B cell (primary cell): Measurements from ENCODE around the gene ACE. TPM values are rescaled to one million over a fixed set of nuclear protein-coding genes. Genes with fewer than 3 reads are reported as not detected.

Experiments used
- ATAC-seq: fragments of 200-7000 bp; cut with Tn5 transposase; one replicate; pipeline ENCODE4 v1.10.0; 2021; ENCODE audit warnings: low read depth, mild to moderate bottlenecking, moderate number of reproducible peaks, moderate library complexity
- CTCF ChIA-PET: fragments of 350-600 bp; sonication (Branson Sonifier 250); formaldehyde crosslinking; loops from one replicate; lab custom pipeline; 2021; ENCODE audit warnings: antibody characterized with exemption, inconsistent platforms; lab: Charles Lee
- POLR2A ChIA-PET: fragments of 350-600 bp; sonication (Branson Sonifier 250); formaldehyde crosslinking; loops from one replicate; lab custom pipeline; 2021; ENCODE audit warnings: antibody characterized with exemption; lab: Charles Lee
- DNase-seq: peaks from one replicate; pipeline ENCODE4 v3.0.0; 2013
- H2AFZ ChIP-seq: 2 replicates; pipeline ENCODE4 v1.6.1; 2012; ENCODE audit warnings: mild to moderate bottlenecking, low read depth, low read length; ENCODE audit not compliant: insufficient read depth, poor library complexity, severe bottlenecking
- H3K27ac ChIP-seq, 2 donors: 1 replicate in 1 of 2; 2 replicates in 1 of 2; pipeline ENCODE4 v1.5.1; 2012 to 2013; ENCODE audit warnings: low read length in 2 of 2, mild to moderate bottlenecking in 2 of 2, moderate library complexity in 1 of 2
- H3K27me3 ChIP-seq, 4 experiments: fragments of 200-600 bp in 1 of 4; sonication (generic) in 1 of 4; replicated peaks in 1 of 4; 1 replicate in 2 of 4; 2 replicates in 2 of 4; pipeline versions ENCODE4 v1.6.1 to v1.7.0; 2013 to 2016; ENCODE audit warnings: low read length in 3 of 4, mild to moderate bottlenecking in 2 of 4, mixed read lengths in 1 of 4, moderate library complexity in 1 of 4; ENCODE audit not compliant: insufficient read depth in 4 of 4, control insufficient read depth in 3 of 4; ENCODE audit errors: control extremely low read depth in 1 of 4
- H3K36me3 ChIP-seq, 2 experiments: replicated peaks in 1 of 2; 1 replicate in 1 of 2; 2 replicates in 1 of 2; pipeline versions ENCODE4 v1.6.1 to v1.7.1; 2013; ENCODE audit warnings: low read length in 1 of 2; ENCODE audit not compliant: insufficient read depth in 2 of 2, control insufficient read depth in 1 of 2; ENCODE audit errors: control extremely low read depth in 1 of 2, extremely low read depth in 1 of 2
- H3K4me1 ChIP-seq, 2 donors: fragments of 200-600 bp in 1 of 2; sonication (generic) in 1 of 2; 1 replicate in 1 of 2; 2 replicates in 1 of 2; pipeline versions ENCODE4 v1.5.1 to v1.6.1; 2013 to 2017; ENCODE audit warnings: low read length in 2 of 2; ENCODE audit not compliant: control insufficient read depth in 2 of 2, insufficient read depth in 2 of 2
- H3K4me2 ChIP-seq: replicated peaks from 2 replicates; pipeline ENCODE3; 2012; ENCODE audit warnings: mild to moderate bottlenecking, low read depth, low read length; ENCODE audit not compliant: poor library complexity, severe bottlenecking
- H3K4me3 ChIP-seq, 5 experiments: fragments of 200-600 bp in 1 of 5; sonication (generic) in 1 of 5; 1 replicate in 3 of 5; 2 replicates in 2 of 5; pipeline versions ENCODE4 v1.5.1 to v1.7.0; 2011 to 2016; ENCODE audit warnings: low read length in 4 of 5, mild to moderate bottlenecking in 4 of 5, low read depth in 2 of 5, control low read depth in 1 of 5, moderate library complexity in 1 of 5; ENCODE audit not compliant: insufficient read depth in 1 of 5; ENCODE audit errors: control extremely low read depth in 1 of 5, extremely low read depth in 1 of 5
- H3K79me2 ChIP-seq: fragments of 200-600 bp; sonication (generic); one replicate; pipeline ENCODE4 v1.6.0; 2016; ENCODE audit warnings: low read length; ENCODE audit not compliant: control insufficient read depth, insufficient read depth
- H3K9ac ChIP-seq: fragments of 200-600 bp; sonication (generic); 2 replicates; pipeline ENCODE4 v1.6.1; 2017; ENCODE audit warnings: mild to moderate bottlenecking, low read length, moderate library complexity
- H3K9me3 ChIP-seq, 3 donors: one replicate each; pipeline versions ENCODE4 v1.6.1 to v1.7.1; 2013; ENCODE audit warnings: low read length in 2 of 3; ENCODE audit not compliant: control insufficient read depth in 2 of 3, insufficient read depth in 1 of 3; ENCODE audit errors: control extremely low read depth in 1 of 3
- H4K20me1 ChIP-seq: 2 replicates; pipeline ENCODE4 v1.6.0; 2012; ENCODE audit warnings: mild to moderate bottlenecking, low read length; ENCODE audit not compliant: insufficient read depth, control insufficient read depth, poor library complexity, severe bottlenecking
- H3K27ac Mint-ChIP-seq: one replicate; pipeline ENCODE4 v1.8.0; 2021; ENCODE audit warnings: mixed read lengths
- H3K27me3 Mint-ChIP-seq: one replicate; pipeline ENCODE4 v1.8.0; 2021; ENCODE audit warnings: mixed read lengths
- H3K4me1 Mint-ChIP-seq: one replicate; pipeline ENCODE4 v1.8.0; 2021; ENCODE audit warnings: mixed read lengths
- H3K4me3 Mint-ChIP-seq: one replicate; pipeline ENCODE4 v1.8.0; 2021; ENCODE audit warnings: mixed read lengths
- H3K9me3 Mint-ChIP-seq: one replicate; pipeline ENCODE4 v1.8.0; 2022; ENCODE audit warnings: mixed read lengths; ENCODE audit not compliant: insufficient read depth
- EZH2 ChIP-seq: IDR thresholded peaks from 2 replicates; pipeline ENCODE4 v1.6.1; 2012; ENCODE audit warnings: borderline replicate concordance, low read depth, mild to moderate bottlenecking, moderate library complexity, low read length; ENCODE audit not compliant: insufficient read depth, poor library complexity, severe bottlenecking
- WGBS: methylation state at CpG from one replicate; pipeline ENCODE4 v1.1.5; 2013; ENCODE audit warnings: missing lambda C conversion rate; ENCODE audit not compliant: insufficient coverage; 5-methylcytosine and 5-hydroxymethylcytosine counted together
- intact Hi-C: fragments of 100-400 bp; cut with micrococcal nuclease; formaldehyde crosslinking; loops from one replicate; pipeline ENCODE4 v1.10.0; 2022
- polyA plus RNA-seq: library from polyadenylated mRNA; depleted of rRNA; stranded (reverse); fragments of >200 nt; gene quantifications from 2 replicates; pipeline ENCODE4 v1.2.3, GENCODE V29; 2012
- total RNA-seq, 2 donors: library from RNA; stranded (reverse); fragments of 120-200 nt in 1 of 2; gene quantifications; 1 replicate in 1 of 2; 2 replicates in 1 of 2; pipeline versions ENCODE4 v1.2.3 to v1.2.4, GENCODE V29; 2013 to 2022
- TF ChIP-seq, protein P1 (sequence below): fragments of 200-600 bp; IDR thresholded peaks from one replicate; pipeline ENCODE4 v1.8.0; 2022; ENCODE audit warnings: antibody characterized with exemption, mild to moderate bottlenecking

Gene ACE
- total and polyA plus RNA-seq, 2 donors (not counting 1 experiment from before 2014, with no cell fraction given) = 0.67 to 2.6 TPM

DNA sequence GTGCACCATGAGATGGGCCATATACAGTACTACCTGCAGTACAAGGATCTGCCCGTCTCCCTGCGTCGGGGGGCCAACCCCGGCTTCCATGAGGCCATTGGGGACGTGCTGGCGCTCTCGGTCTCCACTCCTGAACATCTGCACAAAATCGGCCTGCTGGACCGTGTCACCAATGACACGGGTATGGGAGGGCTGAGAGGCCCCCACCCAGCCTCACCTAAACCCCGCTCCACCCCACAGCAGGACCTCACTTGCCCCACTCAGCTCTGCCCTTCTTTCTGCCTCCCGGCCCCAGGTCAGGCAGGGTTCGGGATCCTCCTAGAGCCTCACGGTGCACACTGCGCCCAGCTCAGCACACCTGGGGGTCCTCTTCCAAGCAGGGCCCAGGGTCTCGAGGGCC, 5.6 kb downstream of the ACE start:
- H3K4me3 ChIP-seq = no peak overlapping the region
- no peak overlapping the region for H3K9ac ChIP-seq
- Mint-ChIP-seq H3K4me3 (no peak overlapping the region), H3K27ac (no peak overlapping the region), H3K4me1 (peaks cover 25% of the 10 kb centered on the region), H3K27me3 (peaks cover 28% of the 10 kb centered on the region), H3K9me3 (no peaks in the 10 kb centered on the region)
- no peak for TF ChIP-seq EZH2
- TF ChIP-seq, protein P1, sequence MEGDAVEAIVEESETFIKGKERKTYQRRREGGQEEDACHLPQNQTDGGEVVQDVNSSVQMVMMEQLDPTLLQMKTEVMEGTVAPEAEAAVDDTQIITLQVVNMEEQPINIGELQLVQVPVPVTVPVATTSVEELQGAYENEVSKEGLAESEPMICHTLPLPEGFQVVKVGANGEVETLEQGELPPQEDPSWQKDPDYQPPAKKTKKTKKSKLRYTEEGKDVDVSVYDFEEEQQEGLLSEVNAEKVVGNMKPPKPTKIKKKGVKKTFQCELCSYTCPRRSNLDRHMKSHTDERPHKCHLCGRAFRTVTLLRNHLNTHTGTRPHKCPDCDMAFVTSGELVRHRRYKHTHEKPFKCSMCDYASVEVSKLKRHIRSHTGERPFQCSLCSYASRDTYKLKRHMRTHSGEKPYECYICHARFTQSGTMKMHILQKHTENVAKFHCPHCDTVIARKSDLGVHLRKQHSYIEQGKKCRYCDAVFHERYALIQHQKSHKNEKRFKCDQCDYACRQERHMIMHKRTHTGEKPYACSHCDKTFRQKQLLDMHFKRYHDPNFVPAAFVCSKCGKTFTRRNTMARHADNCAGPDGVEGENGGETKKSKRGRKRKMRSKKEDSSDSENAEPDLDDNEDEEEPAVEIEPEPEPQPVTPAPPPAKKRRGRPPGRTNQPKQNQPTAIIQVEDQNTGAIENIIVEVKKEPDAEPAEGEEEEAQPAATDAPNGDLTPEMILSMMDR = no peak
- H2AFZ ChIP-seq = no peak overlapping the region
- no peaks in the 10 kb centered on the region for H3K79me2 ChIP-seq
- ATAC-seq (no peak), DNase-seq (no peak)
- no peaks in the 10 kb centered on the region for H3K9me3 ChIP-seq
- no peaks in the 10 kb centered on the region for H4K20me1 ChIP-seq
- no peak overlapping the region for H3K4me2 ChIP-seq
- CTCF ChIA-PET = interaction anchor here (0.7 to 8.7 kb wide), 2 partner anchors 57 to 67 kb away, joined by 3 to 158 read pairs; no protein-coding TSS in a partner anchor
- intact Hi-C loops = no loop called here
- H3K36me3 ChIP-seq = no peaks in the 10 kb centered on the region
- WGBS = 84% methylated on average over 15 of the region's 16 CpGs
- no peak overlapping the region for H3K27ac ChIP-seq
- peaks cover 0 to 36% (median 11%) of the 10 kb centered on the region in 4 experiments for H3K27me3 ChIP-seq
- H3K4me1 ChIP-seq = peaks cover 18 to 25% of the 10 kb centered on the region in 2 donors
- POLR2A ChIA-PET = interaction anchor here (0.7 kb wide), 1 partner anchor 132 kb away, joined by 3 read pairs; no protein-coding TSS in a partner anchor

DNA sequence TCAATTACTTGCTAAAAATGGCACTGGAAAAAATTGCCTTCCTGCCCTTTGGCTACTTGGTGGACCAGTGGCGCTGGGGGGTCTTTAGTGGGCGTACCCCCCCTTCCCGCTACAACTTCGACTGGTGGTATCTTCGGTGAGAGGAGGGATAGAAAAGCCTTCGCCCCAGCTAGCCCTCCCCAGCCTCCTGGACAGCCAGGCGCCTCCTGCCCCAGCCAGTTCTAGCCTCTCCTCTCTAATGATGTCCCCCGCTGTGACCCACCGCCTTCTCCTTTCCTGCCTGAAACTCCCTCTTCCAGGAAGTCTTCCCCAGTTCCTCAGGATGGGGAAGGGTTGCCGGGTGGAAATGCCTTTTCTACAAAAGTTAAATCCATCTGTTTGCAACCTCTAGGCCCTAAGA, 6.2 kb downstream of the ACE start:
- Histone ChIP-seq H3K4me1 (peaks cover 13 to 20% of the 10 kb centered on the region in 2 donors), H3K4me2 (no peak overlapping the region), H2AFZ (no peak overlapping the region), H3K36me3 (no peaks in the 10 kb centered on the region), H4K20me1 (no peaks in the 10 kb centered on the region), H3K9me3 (no peaks in the 10 kb centered on the region), H3K4me3 (no peak overlapping the region), H3K27me3 (peaks cover 0 to 31% (median 6%) of the 10 kb centered on the region in 4 experiments), H3K79me2 (no peaks in the 10 kb centered on the region), H3K27ac (no peak overlapping the region), H3K9ac (no peak overlapping the region)
- POLR2A ChIA-PET = no interaction called here
- Mint-ChIP-seq H3K4me1 (peaks cover 19% of the 10 kb centered on the region), H3K4me3 (no peak overlapping the region), H3K9me3 (no peaks in the 10 kb centered on the region), H3K27me3 (peaks cover 22% of the 10 kb centered on the region), H3K27ac (no peak overlapping the region)
- 86% methylated on average over 4 of the region's 10 CpGs for WGBS
- TF ChIP-seq, protein P1 = no peak
- TF ChIP-seq EZH2 = no peak
- no peak for DNase-seq
- intact Hi-C loops = no loop called here
- no peak for ATAC-seq
- CTCF ChIA-PET = interaction anchor here (8.7 kb wide), 1 partner anchor 58 kb away, joined by 158 read pairs; no protein-coding TSS in a partner anchor
